HG02884 (cell line): ENCODE results near the gene SRC.
A peak's percentile ranks its signal among the peaks of the same experiment; 100 is the strongest.

ENCODE experiments used
- ATAC-seq: cut with Tn5 transposase; IDR thresholded peaks from one replicate; pipeline ENCODE4 v1.9.1; 2021; ENCODE audit warnings: mild to moderate bottlenecking, moderate library complexity; ENCODE audit not compliant: unreplicated experiment

Gene SRC

DNA sequence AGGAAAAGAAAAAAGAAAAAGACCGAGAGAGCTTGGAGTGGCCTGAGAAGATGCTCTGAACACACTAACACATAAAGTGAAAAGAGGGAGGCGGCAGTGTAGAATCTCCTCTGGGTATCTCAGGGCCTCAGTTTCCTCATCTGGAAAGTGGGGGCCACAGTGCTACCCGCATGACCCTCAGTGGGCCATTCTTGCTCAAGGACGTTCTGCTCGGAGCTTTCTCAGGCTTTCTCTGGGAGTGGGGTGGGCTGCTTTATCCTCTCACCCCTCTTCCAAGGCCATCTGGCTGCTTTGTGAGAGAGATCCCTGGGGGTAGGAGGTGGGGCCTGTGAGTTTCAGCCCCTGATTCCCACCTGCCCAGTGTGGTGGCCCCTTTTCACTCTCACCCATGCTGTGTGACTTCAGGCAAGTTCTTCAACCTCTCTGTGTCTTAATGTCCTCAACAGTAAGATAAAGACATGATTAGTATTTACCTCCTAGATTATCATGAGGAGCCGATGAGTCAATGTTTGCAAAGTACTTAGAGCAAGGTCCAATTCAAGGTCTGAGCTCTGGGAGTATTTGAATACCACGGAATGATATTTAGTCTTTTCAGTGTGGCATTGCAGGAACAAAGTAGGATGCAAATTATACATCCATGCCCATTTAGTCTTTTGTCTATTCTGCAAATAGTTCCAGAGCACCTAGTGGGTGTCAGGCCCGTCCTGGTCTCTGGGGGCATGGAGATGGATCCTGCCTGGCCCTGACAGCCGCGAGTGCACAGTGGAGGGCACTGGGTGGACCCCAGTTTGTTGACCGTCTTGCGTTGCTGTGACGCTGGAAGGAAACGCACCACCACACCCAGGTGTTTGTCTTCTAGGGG lies 34.3 kb downstream of the SRC start:
- ATAC-seq: no peak

DNA sequence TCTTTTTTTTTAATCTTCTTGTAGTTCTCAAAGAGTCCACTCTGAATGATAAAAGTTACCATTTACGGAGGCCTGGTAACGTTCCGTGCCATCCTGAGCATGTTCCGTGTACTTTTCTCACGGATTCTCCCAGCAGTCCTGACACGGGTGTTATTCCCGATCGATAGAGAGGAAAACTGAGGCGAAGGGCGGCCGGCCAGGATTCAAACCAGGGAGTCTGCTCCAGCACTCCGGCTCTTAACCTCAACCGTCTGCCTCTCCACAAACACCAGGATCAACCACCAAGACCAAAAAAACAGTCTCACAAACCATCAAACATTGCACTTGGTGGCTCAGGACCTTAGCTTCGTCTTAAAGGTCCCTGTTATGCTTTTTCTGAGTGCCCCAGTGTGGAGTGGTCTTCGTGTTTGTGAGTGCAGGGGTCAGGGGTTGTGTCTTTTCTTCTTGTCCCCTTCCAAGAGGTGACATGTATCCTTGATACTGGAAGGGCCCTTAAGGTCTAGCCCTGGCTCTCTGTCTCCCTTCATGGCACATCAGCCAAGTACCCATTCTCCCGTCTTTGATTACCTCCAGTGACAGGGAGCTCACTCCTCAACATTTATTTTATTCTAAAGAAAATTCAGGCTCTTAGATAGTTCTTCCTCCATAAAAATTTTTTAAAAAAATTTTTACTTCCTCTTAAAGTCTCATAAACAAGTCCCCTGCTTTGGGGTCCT lies 35.1 kb downstream of the SRC start:
- no peak for ATAC-seq

- ATAC-seq: no peak
Observed at GRCh38 chr20:37381621-37382471, 35.9 kb downstream of the SRC start.

- ATAC-seq: no peak
Observed at GRCh38 chr20:37382482-37383120, 36.7 kb downstream of the SRC start.

- no peak for ATAC-seq
Observed at GRCh38 chr20:37383229-37383989, 37.5 kb downstream of the SRC start.

- peak; percentile 47 for ATAC-seq
Observed at GRCh38 chr20:37384683-37385174, 38.8 kb downstream of the SRC start.

DNA sequence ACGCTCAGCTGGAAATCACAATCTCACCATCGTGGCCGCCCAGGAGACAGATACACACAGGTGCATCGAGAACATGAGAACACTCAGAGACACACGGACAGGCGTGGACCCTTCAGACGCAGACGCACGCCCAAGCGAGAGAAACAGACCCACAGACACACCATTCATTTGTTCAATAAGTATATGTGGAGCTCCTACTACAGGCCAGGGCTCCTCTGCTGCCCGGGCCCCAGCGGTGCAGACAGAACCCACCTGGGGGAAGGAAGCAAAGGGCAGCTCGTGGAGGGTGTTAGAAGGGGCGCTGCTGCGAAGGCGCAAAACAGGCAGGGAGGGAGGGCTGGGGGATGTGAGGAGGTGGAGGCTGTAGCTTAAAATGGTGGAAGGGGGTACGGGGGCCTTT lies 39.2 kb downstream of the SRC start:
- no peak for ATAC-seq

- ATAC-seq: no peak
Observed at GRCh38 chr20:37385659-37386504, 39.9 kb downstream of the SRC start.

- ATAC-seq: no peak
Observed at GRCh38 chr20:37386505-37387251, 40.7 kb downstream of the SRC start.

- ATAC-seq: no peak
Observed at GRCh38 chr20:37387519-37388269, 41.8 kb downstream of the SRC start.

- ATAC-seq: no peak
Observed at GRCh38 chr20:37388831-37389230, 42.9 kb downstream of the SRC start.

DNA sequence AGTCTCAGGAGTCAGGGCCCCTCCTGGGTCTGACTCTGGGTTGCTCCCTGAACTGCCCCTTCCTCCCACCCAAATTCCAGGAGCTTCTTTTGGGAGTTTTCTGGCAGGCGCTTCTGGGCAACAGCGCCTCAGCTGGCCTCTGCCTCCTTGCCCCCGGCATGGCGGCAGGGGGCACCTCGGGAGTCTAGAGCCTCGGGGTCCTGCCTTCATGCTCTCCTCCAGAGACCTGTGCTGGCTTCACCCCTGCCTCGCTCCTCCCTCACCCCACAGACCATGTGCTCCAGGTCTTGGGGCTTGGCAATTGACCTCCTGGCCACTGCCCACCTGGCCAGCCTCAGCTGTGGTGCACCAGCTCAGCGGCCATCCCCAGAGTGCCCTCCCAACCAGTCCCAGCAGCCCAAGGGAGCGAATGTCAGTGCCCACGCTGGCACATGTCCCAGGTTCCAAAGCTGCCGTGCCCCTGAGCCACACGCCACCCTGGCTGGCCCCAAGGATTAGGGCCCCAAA lies 43.4 kb downstream of the SRC start:
- ATAC-seq: no peak

DNA sequence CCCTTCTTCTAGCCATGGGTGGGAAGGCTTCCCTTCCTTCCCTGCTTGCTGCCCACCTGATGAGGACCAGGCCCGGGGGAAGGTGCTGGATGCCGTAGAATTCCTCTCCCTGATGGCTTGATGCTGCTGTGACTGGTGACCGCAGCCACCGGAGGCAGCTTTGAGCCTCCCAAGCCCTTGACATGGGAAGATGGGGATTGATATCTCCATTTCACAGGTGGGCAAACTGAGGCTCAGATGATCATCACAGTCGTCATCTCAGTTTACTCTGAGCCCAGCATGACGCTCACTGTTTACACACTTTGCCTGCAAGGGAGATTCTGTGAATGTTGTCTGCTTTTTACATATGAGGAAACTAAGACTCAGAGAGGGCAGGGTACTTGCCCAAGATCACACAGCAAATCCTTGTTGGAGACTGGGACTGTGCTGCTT lies 43.9 kb downstream of the SRC start:
- no peak for ATAC-seq

DNA sequence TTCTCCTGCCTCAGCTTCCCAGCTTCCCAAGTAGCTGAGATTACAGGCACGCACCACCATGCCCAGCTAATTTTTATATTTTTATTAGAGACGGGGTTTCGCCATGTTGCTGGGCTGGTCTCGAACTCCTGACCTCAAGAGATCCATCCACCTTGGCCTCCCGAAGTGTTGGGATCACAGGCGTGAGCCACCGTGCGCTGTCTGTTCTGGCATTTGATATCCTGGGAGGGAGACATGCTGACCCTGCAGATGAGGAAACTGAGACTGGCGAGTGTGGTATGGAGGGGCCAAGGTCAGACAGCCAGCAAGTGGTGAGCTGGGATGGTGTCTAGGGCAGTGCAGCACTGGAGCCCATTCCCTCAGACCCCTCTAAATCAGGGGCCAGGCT lies 44.6 kb downstream of the SRC start:
- ATAC-seq: no peak

DNA sequence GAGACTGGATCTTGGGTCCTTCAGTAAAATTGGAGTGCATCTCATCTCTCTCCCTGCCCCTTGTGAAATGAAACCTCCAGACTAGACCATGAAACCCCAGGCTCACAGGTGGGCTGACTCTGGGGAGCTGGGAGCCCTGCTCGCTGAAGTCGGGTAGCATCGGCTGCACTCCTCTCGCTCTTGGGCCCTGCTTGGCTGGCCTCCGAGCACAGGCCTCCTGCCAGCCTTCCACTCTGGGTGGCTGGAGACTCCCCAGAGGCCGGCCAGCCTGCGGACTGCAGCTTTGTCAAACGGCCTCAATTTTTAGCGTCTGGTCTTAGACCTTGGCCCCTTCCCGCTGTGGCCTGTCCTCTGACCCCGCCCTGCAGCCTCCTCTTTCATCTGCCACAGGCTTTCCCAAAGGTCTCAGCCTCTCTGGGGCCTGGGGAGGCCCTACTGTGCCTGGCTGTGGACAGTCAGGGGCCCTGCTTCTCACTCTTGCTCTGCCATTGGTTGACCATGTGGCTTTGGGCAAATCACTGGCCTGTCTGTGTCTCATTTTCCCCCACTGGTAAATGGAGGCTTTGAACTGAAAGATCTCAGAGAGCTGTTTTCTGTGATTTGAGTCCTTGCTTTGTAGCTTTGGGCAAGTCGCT lies 45.1 kb downstream of the SRC start:
- no peak for ATAC-seq

GRCh38 chr20:37392441-37393195 lies 46.7 kb downstream of the SRC start:
- no peak for ATAC-seq
